Neural progenitor cell (in vitro differentiated cells): Measurements from ENCODE around the gene IYD.

Experiments
- CTCF ChIP-seq: fragments of 200-600 bp; sonication (generic); IDR thresholded peaks from 2 replicates; pipeline ENCODE4 v1.5.1; 2017; ENCODE audit warnings: antibody characterized with exemption, mild to moderate bottlenecking
- EZH2 ChIP-seq: fragments of 200-600 bp; sonication (generic); IDR thresholded peaks from 2 replicates; pipeline ENCODE4 v1.6.1; 2017; ENCODE audit warnings: antibody characterized with exemption, mild to moderate bottlenecking, moderate library complexity

GRCh38 chr6:150347845-150348244, 21.0 kb upstream of the IYD start:
- no peak for TF ChIP-seq CTCF
- no peak for TF ChIP-seq EZH2
